Activated T-cell treated with anti-CD3 and anti-CD28 coated beads for 1 hour (primary cell): Measurements from ENCODE around the gene DDX46.
"Not testable (repeated sequence)": the region's sequence is repeated elsewhere in the genome, so short reads cannot be mapped to it uniquely, and the experiment has no call there.

ENCODE experiments used
- DNase-seq: peaks from one replicate; pipeline ENCODE4 v3.0.0-alpha.2; 2020; ENCODE audit warnings: low read depth

The DDX46 gene

GRCh38 chr5:134845335-134845851, 86.8 kb downstream of the DDX46 start:
- DNase-seq: no peak

DNA sequence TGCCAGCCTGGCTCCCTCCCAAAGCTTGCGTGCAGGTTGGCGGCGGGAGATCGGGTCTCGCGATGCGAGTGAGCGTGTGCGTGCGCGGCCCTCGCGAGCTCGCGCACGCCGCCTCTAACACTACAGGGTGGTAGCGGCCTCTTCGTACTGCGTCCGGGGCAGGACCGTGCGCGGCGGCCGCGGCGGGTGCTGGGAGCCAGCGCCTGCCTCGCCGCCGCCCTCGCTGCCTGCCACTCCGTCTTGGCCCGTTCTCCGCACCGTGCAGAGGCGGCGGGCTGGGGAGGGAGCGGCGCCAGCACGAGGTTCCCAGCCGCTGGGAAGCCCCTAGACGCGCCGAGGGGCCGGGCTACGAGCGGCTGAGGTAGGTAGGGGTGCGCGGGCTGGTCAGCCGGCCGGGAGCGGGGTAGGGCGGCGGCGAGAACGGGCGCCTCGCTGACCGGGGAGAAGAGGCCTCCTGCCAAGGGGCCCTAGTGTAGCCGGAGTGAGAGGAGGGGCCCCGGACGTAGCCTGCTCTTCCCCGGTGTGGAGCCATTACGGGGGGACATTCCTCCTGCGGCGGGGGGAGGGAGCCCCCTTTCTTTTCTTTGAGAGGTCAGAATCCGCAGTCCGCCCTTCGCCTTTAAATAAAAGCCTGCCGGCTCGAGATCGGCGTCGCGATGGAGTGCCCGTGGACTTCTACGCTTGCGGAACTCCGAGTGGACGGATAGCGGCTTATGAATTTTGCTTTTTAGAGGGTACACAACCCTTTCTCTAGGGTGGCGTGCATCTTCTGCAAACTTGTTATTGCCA, 87.5 kb downstream of the DDX46 start, which contains the start of gene C5orf24:
C5orf24 (plus strand) TSS at position 117 of the 789 bp plus-strand sequence. CDS start 8,933 bp downstream, outside the sequence.
- peak; percentile 84 for DNase-seq

DNA sequence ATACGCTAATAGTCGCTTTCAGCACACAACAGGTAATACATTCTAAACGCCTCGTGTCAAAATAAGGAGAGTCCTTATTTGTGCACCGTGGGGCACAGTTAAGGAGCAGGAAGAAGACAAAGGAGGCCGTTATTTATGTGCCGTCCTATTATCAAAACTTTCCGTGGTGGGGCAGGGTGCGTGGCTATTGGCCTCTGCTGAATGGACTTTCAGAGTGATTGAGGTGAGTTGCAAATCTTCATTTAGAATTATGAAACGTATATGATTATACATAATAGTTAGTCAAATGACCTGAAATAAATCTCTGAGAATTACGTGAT, 88.0 kb downstream of the DDX46 start:
- DNase-seq: no peak

DNA sequence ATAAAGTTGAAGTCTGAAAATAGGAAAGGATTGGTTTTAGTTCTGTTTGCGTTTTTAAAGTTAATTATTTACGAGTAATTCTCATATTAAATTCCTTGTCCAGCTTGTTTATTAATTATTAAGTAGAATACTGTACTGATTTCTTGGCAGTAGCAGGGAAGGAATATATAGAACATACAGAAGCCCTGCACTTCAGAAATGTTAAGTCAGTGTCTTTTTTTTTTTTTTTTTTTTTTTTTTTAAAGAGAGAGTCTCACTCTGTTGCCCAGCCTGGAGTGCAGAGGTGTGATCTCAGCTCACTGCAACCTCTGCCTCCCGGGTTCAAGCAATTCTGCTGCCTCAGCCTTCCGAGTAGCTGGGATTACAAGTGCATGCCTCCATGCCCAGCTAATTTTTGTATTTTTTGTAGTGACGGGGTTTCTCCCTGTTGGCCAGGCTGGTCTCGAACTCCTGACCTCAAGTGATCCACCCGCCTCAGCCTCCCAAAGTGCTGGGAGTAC, 90.9 kb downstream of the DDX46 start:
- DNase-seq: not testable (repeated sequence)

GRCh38 chr5:134851307-134851923, 92.8 kb downstream of the DDX46 start:
- DNase-seq: no peak

- not testable (repeated sequence) for DNase-seq
These were observed 97.9 kb downstream of the DDX46 start for GRCh38 chr5:134856465-134856864.

- no peak for DNase-seq
These were observed 98.8 kb downstream of the DDX46 start for GRCh38 chr5:134857401-134857800.

- no peak for DNase-seq
These were observed 106.1 kb downstream of the DDX46 start for GRCh38 chr5:134864707-134865106.

DNA sequence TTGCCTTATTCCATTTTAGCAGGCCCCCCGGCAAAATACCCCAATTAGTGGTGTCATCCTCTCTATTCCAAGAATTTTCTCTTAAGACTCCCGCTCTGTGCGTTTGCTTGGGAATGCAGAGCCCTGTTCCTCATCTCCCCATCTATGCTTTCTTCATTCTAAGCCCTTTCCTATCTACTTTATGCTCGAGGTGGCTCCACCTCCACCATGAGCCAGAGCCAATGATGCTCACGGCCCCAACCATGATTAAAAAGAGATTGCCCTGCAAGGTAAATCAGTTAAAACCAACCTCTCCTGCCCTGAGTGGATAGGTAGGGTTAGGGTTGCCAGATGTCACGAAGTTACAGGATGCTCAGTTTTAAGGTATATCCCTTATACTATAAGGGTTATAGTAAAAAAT, 114.9 kb downstream of the DDX46 start:
- DNase-seq: no peak

DNA sequence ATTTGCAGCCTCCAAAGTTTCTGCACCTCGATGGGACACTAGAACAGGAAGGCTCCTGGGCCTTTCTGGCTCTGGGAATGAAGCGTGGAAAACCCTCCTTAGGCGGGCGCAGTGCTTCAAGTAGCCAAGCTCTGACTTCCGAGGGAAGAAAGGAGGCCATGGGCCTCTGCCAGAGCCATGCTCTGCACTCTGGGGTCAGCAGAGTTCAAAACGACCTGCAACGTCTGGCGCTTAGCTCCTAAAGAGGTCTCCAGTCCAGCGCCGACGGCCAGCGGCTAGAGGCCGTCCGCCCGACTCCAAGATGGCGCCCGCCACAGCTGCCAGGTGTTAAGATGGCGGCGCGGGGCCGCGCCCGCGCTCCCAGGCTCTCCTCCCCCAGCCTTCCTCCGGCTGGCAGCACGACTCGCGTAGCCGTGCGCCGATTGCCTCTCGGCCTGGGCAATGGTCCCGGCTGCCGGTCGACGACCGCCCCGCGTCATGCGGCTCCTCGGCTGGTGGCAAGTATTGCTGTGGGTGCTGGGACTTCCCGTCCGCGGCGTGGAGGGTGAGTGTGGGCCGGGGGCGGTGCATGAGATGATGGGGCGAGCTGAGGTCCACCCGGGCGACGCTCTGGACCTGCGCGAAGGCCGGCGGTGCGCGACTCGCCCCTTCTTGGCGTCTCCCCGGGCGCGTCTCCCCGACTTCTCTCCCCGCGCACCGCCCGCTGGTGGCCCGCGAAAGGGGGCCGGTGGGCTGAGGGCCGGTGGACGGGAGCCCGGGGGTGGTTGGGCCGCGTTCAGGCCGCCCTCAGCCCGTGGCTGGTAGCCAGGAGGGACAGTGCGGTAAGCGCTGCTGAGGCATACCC, 115.6 kb downstream of the DDX46 start, which contains the start of gene TXNDC15:
TXNDC15 (plus strand) TSS at position 385 of the 844 bp plus-strand sequence; CDS start at position 442, 57 bp downstream.
- DNase-seq: peak; percentile 68

DNA sequence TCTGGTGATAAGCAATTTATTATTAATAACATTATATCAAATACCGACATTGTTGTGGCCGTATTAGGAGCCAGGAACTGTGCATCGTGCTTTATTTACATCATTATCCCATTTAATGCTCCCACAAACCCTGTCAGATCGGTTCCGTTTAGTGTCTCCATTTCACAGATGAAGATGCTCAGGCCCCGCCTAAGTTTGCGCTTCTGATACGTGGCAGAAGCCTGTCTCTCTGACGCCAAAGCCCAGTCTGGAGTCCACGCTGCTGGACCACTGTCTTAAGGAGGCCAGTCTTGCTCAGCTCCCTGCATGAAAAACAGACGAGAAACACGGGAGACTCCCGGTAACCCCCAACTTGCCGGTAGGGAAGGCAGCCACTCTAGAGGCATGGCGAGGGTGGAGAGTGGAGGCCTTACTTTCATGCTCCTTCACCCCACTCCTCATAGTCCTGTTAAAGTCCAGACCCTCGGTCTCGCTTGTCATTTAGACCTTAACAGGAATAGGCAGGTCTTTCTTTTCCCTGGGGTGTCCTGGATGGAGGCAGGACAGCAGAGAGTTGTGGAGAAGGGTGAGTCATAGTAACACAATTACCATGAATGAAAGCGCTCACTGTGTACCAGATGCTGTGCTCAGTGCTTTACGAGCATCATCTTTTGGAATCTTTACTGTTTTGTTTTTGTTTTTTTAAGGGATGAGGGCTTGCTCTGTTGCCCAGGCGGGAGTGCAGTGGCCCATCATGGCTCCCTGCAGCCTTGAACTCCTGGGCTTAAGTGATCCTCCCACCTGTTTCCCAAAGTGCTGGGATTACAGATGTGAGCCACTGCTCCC, 116.5 kb downstream of the DDX46 start:
- no peak for DNase-seq

- no peak for DNase-seq
These were observed 118.6 kb downstream of the DDX46 start for GRCh38 chr5:134877159-134877558.

GRCh38 chr5:134878403-134878802, 119.8 kb downstream of the DDX46 start:
- no peak for DNase-seq

GRCh38 chr5:134879456-134879855, 120.9 kb downstream of the DDX46 start:
- no peak for DNase-seq
